HG03469 (cell line): Measurements from ENCODE around the gene ODF2.

Source experiments
- ATAC-seq: cut with Tn5 transposase; IDR thresholded peaks from one replicate; pipeline ENCODE4 v1.9.1; 2021; ENCODE audit warnings: mild to moderate bottlenecking, moderate library complexity, moderate number of reproducible peaks; ENCODE audit not compliant: unreplicated experiment

Gene ODF2

DNA sequence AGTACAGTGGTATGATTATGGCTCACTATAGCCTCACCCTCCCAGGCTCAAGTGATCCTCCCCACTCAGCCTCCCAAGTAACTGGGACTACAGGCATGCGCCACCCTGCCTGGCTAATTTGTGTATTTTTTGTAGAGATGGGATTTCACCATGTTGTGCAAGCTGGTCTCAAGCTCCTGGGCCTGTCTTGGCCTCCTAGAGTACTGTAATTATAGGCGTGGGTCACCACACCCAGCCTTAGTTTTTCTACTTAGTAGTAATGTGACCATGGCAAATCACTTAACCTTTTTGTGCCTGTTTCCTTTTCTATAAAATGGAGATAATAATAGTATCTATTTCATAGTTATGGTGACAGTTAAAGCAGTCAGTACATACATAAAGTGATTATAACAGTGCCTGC is 70.9 kb downstream of the ODF2 start:
- ATAC-seq: no peak

DNA sequence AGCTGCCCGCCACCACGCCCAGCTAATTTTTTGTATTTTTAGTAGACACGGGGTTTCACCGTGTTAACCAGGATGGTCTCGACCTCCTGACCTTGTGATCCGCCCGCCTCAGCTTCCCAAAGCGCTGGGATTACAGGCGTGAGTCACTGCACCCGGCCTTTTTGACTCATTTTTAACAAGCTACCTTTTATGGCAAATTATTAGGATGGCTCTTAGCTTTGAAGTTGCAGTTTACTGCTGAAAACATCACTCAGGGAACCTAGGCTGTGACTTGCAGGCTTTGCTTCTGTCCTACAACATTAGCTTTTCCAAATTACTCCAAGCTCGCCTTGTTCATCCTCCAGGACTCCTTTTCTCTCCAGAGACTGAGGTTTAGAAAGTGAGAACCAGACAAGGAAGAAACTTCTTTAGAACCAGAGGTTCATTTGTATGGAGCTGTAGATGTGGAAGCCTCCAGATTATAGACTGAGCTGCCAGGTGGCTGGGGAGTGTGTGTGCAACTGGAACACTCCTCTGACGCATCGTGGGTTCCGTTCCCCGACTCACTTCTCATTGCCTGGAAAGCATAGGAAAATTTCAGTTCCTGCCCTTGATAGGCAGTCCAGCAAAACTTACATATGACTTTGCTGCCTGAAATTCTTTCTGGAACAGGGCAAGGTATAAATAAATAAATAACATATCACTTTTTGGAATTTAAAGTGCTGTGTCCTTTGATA is 72.8 kb downstream of the ODF2 start:
- ATAC-seq: no peak

DNA sequence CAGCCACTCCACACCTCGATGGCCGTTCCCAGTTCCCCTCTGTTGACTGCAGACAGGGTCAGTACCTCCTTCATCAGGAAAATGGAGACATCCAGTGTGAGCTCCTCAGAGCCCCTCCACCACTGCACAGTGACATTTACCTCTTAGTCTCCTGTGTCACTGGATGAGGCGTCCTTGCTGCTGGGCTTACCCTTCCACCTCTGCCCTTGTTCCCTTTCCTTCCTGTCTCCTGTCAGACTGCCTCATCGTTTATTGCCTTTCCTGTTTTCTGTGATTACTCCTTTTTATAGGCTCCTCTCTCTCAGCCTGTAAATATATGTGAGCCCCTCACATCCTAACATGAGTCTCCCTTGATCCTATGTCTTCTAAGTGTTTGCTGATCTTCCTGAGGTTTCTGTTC is 73.4 kb downstream of the ODF2 start:
- ATAC-seq: no peak

DNA sequence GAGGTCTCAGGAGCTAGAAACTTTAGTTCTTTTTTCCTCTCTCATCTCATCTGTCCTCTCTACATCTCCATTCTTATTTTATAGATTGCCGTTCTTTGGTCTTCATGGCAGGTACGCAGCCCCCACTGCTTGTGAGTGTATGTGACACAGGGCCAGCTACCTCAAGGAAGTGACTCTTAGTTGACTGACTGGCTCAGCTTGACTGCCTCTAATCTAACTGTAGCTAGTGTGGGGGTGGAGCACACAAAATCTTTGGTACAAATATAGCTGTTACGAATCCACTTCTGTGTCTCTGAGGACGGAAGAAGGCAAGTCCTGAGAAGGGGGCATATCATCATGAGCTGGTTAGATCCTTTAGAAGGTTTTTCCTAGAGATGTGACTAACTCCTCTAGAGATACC is 76.8 kb downstream of the ODF2 start:
- ATAC-seq: no peak

DNA sequence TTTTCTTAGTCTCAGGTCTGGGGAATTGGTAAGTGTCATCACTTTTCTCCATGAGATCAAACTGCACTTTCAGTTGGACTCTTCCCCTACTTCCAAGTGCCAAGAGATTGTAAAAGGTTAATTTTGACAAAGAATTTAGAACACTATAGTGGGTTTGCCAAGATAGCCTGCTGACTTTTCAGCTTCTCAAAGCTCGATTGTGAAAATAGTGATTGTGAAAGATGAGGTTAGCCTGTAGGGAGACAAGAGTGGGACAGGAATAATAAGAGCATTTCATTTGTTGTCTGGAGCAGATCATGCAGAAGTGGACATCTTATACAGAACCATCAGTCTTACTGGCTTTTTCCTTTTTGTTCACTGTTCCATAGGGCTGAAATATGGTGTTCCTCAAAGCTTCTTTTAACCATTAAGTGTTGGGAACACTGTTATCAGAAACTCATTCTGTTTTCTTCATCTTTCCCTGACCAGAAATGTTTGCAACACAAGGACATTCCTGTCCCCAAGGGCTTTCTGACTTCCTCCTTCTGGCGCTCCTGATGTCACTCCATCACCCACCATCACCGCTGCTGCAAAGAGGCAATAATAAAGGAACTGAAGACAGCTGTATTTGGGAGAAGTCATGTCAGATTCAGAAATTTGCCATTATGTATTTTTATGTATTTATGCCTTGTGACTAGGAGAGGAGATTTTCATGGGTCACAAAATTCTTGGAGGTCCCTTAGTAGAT is 85.0 kb downstream of the ODF2 start:
- no peak for ATAC-seq

DNA sequence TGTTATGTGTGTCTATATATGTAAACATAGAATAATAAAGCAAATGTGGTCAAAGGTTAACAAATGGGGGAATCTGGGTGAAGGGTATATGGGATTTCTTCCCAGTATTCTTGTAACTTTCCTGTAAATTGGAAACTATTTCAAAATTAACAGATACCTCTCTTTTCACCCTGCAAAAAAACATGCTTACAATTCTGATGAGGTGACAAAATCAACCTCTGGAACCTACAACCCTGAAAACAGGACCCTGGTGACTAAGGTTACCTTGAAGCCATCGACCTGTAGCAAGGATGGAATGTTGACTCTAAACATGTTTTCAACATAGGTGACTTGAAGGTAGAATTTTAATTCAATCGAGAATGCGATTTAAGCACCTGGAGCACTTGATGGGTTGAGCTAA is 90.7 kb downstream of the ODF2 start:
- no peak for ATAC-seq

DNA sequence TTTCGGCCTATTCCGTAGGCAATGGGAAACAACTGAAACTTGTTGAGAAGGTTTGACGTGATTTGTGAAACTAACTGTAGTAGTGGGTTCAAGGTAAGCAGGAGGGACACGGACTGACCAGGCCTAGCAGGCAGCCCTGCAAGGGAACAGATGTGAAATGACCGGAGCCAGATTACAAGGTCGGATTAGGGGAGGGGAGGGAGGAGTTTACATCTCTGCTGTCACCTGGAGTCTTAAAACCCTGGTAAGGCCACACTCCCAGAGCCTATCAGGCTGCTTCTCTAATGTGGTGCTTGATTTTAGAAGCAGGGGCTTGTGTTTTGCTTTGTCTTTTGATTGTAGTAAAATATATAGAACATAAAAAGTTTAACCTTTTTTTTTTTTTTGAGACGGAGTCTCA is 93.1 kb downstream of the ODF2 start:
- ATAC-seq: no peak

DNA sequence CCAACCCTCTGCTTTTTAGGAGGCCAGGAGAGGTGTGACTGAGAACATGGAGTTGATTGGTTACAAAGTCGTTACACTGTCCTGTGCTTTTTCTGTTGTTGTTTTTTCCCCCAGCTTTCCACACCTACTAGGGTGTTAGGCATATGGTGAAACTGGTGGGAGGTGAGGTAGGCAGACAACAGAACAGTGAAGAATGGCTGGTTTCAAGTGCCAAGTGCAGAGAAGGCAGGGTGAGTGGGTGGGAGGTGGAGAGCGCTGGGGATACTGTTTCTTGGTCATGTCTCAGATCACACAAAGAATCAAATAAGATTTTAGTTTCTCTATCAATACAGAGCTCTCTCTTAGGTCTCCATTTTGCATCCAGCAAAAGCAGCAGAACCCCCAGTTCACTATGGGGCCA is 94.4 kb downstream of the ODF2 start:
- no peak for ATAC-seq
